GM12891 (cell line): ENCODE data around the gene SLC24A3.

ENCODE experiments used
- DNase-seq: peaks from one replicate; pipeline ENCODE4 v3.0.0; 2011; ENCODE audit warnings: low spot score; ENCODE audit not compliant: insufficient read length
- FAIRE-seq: peaks from 2 replicates; lab custom pipeline; 2011; peaks lifted over from hg19 to GRCh38; lab: Jason Lieb, UNC
- PAX5 ChIP-seq: IDR thresholded peaks from 2 replicates; pipeline ENCODE4 v1.6.1; 2011; ENCODE audit warnings: low read length, moderate library complexity, mild to moderate bottlenecking; ENCODE audit not compliant: insufficient read depth, severe bottlenecking
- POLR2A ChIP-seq: IDR thresholded peaks from 2 replicates; pipeline ENCODE4 v1.6.1; 2011; ENCODE audit warnings: low read depth, low read length, control low read depth
- POLR2AphosphoS5 ChIP-seq: IDR thresholded peaks from 2 replicates; pipeline ENCODE4 v1.6.1; 2011; ENCODE audit warnings: low read depth, low read length, control low read depth
- POU2F2 ChIP-seq: IDR thresholded peaks from 2 replicates; pipeline ENCODE4 v1.6.1; 2011; ENCODE audit warnings: low read depth, mild to moderate bottlenecking, control low read depth, low read length, moderate library complexity
- SPI1 ChIP-seq: IDR thresholded peaks from 2 replicates; pipeline ENCODE4 v1.6.1; 2011; ENCODE audit warnings: low read depth, low read length, control low read depth
- TAF1 ChIP-seq: IDR thresholded peaks from 2 replicates; pipeline ENCODE4 v1.6.1; 2011; ENCODE audit warnings: low read depth, low read length, control low read depth

Gene SLC24A3

GRCh38 chr20:19254956-19255355 is 42.5 kb downstream of the SLC24A3 start:
- DNase-seq (no peak), FAIRE-seq (no peak)
- TF ChIP-seq POLR2A (no peak), POLR2AphosphoS5 (no peak), POU2F2 (no peak), PAX5 (no peak), SPI1 (no peak), TAF1 (no peak)

GRCh38 chr20:19256085-19256484 is 43.6 kb downstream of the SLC24A3 start:
- FAIRE-seq (no peak), DNase-seq (no peak)
- TF ChIP-seq TAF1 (no peak), POLR2AphosphoS5 (no peak), PAX5 (no peak), POLR2A (no peak), SPI1 (no peak)

GRCh38 chr20:19256906-19257595 is 44.6 kb downstream of the SLC24A3 start:
- DNase-seq: no peak
- no peak for TF ChIP-seq POLR2A
- no peak for TF ChIP-seq POLR2AphosphoS5
- TF ChIP-seq PAX5: no peak
- no peak for TF ChIP-seq POU2F2
- no peak for FAIRE-seq

GRCh38 chr20:19257865-19258264 is 45.4 kb downstream of the SLC24A3 start:
- no peak for FAIRE-seq

GRCh38 chr20:19259141-19259591 is 46.7 kb downstream of the SLC24A3 start:
- DNase-seq (no peak), FAIRE-seq (no peak)
- TF ChIP-seq POLR2A: no peak
- peak; percentile 64 for TF ChIP-seq SPI1
- TF ChIP-seq TAF1: no peak

More at GRCh38 chr20:19257865-19258264, 45.4 kb downstream of the SLC24A3 start:
- DNase-seq: no peak
- TF ChIP-seq POU2F2: no peak
- TF ChIP-seq POLR2A: no peak
- TF ChIP-seq POLR2AphosphoS5: no peak
- no peak for TF ChIP-seq PAX5
- no peak for TF ChIP-seq TAF1
- TF ChIP-seq SPI1: no peak

GRCh38 chr20:19260412-19261090 is 48.1 kb downstream of the SLC24A3 start:
- FAIRE-seq (no peak), DNase-seq (no peak)
- no peak for TF ChIP-seq POLR2A
- peak; percentile 47 for TF ChIP-seq SPI1
- no peak for TF ChIP-seq POLR2AphosphoS5
- TF ChIP-seq TAF1: no peak
- no peak for TF ChIP-seq POU2F2
- no peak for TF ChIP-seq PAX5

- TF ChIP-seq PAX5: no peak
- no peak for TF ChIP-seq POLR2AphosphoS5
- TF ChIP-seq SPI1: no peak
- TF ChIP-seq TAF1: no peak
- TF ChIP-seq POLR2A: no peak
- no peak for TF ChIP-seq POU2F2
- DNase-seq (no peak), FAIRE-seq (no peak)
These were observed 51.7 kb downstream of the SLC24A3 start for GRCh38 chr20:19264191-19264590.

- TF ChIP-seq TAF1 (no peak), POU2F2 (no peak), SPI1 (no peak), POLR2A (no peak), PAX5 (no peak), POLR2AphosphoS5 (no peak)
- DNase-seq (no peak), FAIRE-seq (no peak)
These were observed 53.4 kb downstream of the SLC24A3 start for GRCh38 chr20:19265646-19266374.

GRCh38 chr20:19268426-19268825 is 56.0 kb downstream of the SLC24A3 start:
- no peak for FAIRE-seq
- no peak for DNase-seq
- TF ChIP-seq POLR2AphosphoS5 (no peak), POU2F2 (no peak), POLR2A (no peak), SPI1 (no peak), PAX5 (no peak), TAF1 (no peak)
